ENCODE measurements around the gene RIOX2. TPM values are rescaled to one million over a fixed set of nuclear protein-coding genes. Genes with fewer than 3 reads are reported as not detected.
A peak's percentile ranks its signal among the peaks of the same experiment; 100 is the strongest.

Gene RIOX2
- total RNA-seq, 4 donors from 2014 or later = 22.3 to 32.0 (median 24.4) TPM

GRCh38 chr3:97942801-97943546 is 29.3 kb downstream of the RIOX2 start:
- Histone ChIP-seq H3K27ac (no peak overlapping the region), H3K27me3 (no peaks in the 10 kb centered on the region), H3K36me3 (peaks cover 10 to 94% of the 10 kb centered on the region in 2 donors), H3K4me1 (no peaks in the 10 kb centered on the region), H3K4me3 (no peak overlapping the region), H3K9me3 (no peaks in the 10 kb centered on the region)
- WGBS, 2 donors (ENCODE audit: low coverage in 1 of 2) = 67 to 76% methylated on average over 4 of the region's 4 CpGs
- no peak for ATAC-seq
- TF ChIP-seq POLR2AphosphoS5 (IDR thresholded peaks at IDR 0.05) (no peak), EP300 (IDR thresholded peaks at IDR 0.05) (no peak), CTCF (IDR thresholded peaks at IDR 0.05) (no peak), POLR2A (IDR thresholded peaks at IDR 0.05) (no peak)

- TF ChIP-seq EP300 (IDR thresholded peaks at IDR 0.05) (no peak), CTCF (IDR thresholded peaks at IDR 0.05) (peak in 1 of 4 experiments; percentile 16)
- no peaks in the 10 kb centered on the region for H3K27me3 ChIP-seq
- H3K9me3 ChIP-seq = no peaks in the 10 kb centered on the region
- H3K36me3 ChIP-seq = peaks cover 6 to 93% of the 10 kb centered on the region in 2 donors
- no peak overlapping the region for H3K27ac ChIP-seq
- WGBS, 2 donors (ENCODE audit: low coverage in 1 of 2) = 53 to 78% methylated on average over 1 of the region's 1 CpG
- no peaks in the 10 kb centered on the region for H3K4me1 ChIP-seq
- no peak overlapping the region for H3K4me3 ChIP-seq
- ATAC-seq = no peak
Observed at GRCh38 chr3:97940034-97940433, 32.2 kb downstream of the RIOX2 start.

GRCh38 chr3:97939401-97939800 is 32.8 kb downstream of the RIOX2 start:
- Histone ChIP-seq H3K36me3 (peaks cover 6 to 91% of the 10 kb centered on the region in 2 donors), H3K9me3 (no peaks in the 10 kb centered on the region), H3K27me3 (no peaks in the 10 kb centered on the region), H3K4me1 (no peaks in the 10 kb centered on the region), H3K4me3 (no peak overlapping the region), H3K27ac (no peak overlapping the region)
- no peak for ATAC-seq
- TF ChIP-seq POLR2AphosphoS5 (IDR thresholded peaks at IDR 0.05) (no peak), EP300 (IDR thresholded peaks at IDR 0.05) (no peak), POLR2A (IDR thresholded peaks at IDR 0.05) (no peak), CTCF (IDR thresholded peaks at IDR 0.05) (no peak)
- WGBS, 2 donors (ENCODE audit: low coverage in 1 of 2) = 88 to 96% methylated on average over 2 of the region's 2 CpGs

GRCh38 chr3:97938444-97938843 is 33.8 kb downstream of the RIOX2 start:
- WGBS, 2 donors (ENCODE audit: low coverage in 1 of 2) = 91 to 100% methylated on average over 1 of the region's 1 CpG
- TF ChIP-seq CTCF (IDR thresholded peaks at IDR 0.05) (no peak), POLR2AphosphoS5 (IDR thresholded peaks at IDR 0.05) (no peak), EP300 (IDR thresholded peaks at IDR 0.05) (no peak), POLR2A (IDR thresholded peaks at IDR 0.05) (no peak)

GRCh38 chr3:97937205-97937604 is 35.0 kb downstream of the RIOX2 start:
- ATAC-seq = no peak
- H3K27ac ChIP-seq = no peak overlapping the region
- peaks cover 2 to 91% of the 10 kb centered on the region in 2 donors for H3K36me3 ChIP-seq
- H3K4me1 ChIP-seq = no peaks in the 10 kb centered on the region
- no peaks in the 10 kb centered on the region for H3K9me3 ChIP-seq
- 88 to 100% methylated on average over 2 of the region's 2 CpGs for WGBS, 2 donors (ENCODE audit: low coverage in 1 of 2)
- no peaks in the 10 kb centered on the region for H3K27me3 ChIP-seq
- H3K4me3 ChIP-seq = no peak overlapping the region
- no peak for TF ChIP-seq POLR2AphosphoS5 (IDR thresholded peaks at IDR 0.05)

More at GRCh38 chr3:97938444-97938843, 33.8 kb downstream of the RIOX2 start:
- no peaks in the 10 kb centered on the region for H3K27me3 ChIP-seq
- H3K36me3 ChIP-seq = peaks cover 6 to 91% of the 10 kb centered on the region in 2 donors
- no peak overlapping the region for H3K4me3 ChIP-seq
- H3K4me1 ChIP-seq = no peaks in the 10 kb centered on the region
- H3K9me3 ChIP-seq = no peaks in the 10 kb centered on the region
- no peak for ATAC-seq
- H3K27ac ChIP-seq = no peak overlapping the region

Measured in gastroesophageal sphincter (tissue), 4 donors.